H1 (cell line): Measurements from ENCODE around the gene P3R3URF. TPM values are rescaled to one million over a fixed set of nuclear protein-coding genes. Genes with fewer than 3 reads are reported as not detected.

ENCODE experiments used
- CHD1 ChIP-seq: IDR thresholded peaks from 2 replicates; pipeline ENCODE4 v1.6.1; 2012; ENCODE audit warnings: low read depth, low read length, improper control_type of control experiment
- EP300 ChIP-seq, 2 experiments: IDR thresholded peaks; 1 replicate in 1 of 2; 2 replicates in 1 of 2; pipeline ENCODE4 v1.6.1; 2011 to 2012; ENCODE audit warnings: low read depth in 2 of 2, low read length in 2 of 2, mild to moderate bottlenecking in 2 of 2, borderline replicate concordance in 1 of 2, inconsistent platforms in 1 of 2, moderate library complexity in 1 of 2
- KDM1A ChIP-seq: fragments of 200-600, 300-600 bp; sonication (generic); IDR thresholded peaks from 2 replicates; pipeline ENCODE4 v1.7.1; 2016; ENCODE audit warnings: mild to moderate bottlenecking, low read length, borderline replicate concordance
- KDM5A ChIP-seq: fragments of 200-600 bp; IDR thresholded peaks from 2 replicates; pipeline ENCODE4 v1.7.1; 2012; ENCODE audit warnings: mild to moderate bottlenecking, low read length, inconsistent platforms, mixed read lengths
- RNF2 ChIP-seq: fragments of 200-900, 300-1000 bp; sonication (generic); IDR thresholded peaks from 2 replicates; pipeline ENCODE4 v1.7.1; 2016; ENCODE audit warnings: borderline replicate concordance, low read depth, mild to moderate bottlenecking, antibody characterized with exemption, low read length; ENCODE audit not compliant: poor library complexity, severe bottlenecking; ENCODE audit errors: missing control alignments
- SP1 ChIP-seq: IDR thresholded peaks from 2 replicates; pipeline ENCODE4 v1.6.1; 2011; ENCODE audit warnings: low read depth, low read length
- SP2 ChIP-seq: IDR thresholded peaks from 2 replicates; pipeline ENCODE4 v1.6.1; 2012; ENCODE audit warnings: mild to moderate bottlenecking, low read length, inconsistent platforms
- TCF12 ChIP-seq: IDR thresholded peaks from 2 replicates; pipeline ENCODE4 v1.6.1; 2011; ENCODE audit warnings: low read depth, mild to moderate bottlenecking, low read length
- YY1 ChIP-seq: IDR thresholded peaks from 2 replicates; pipeline ENCODE4 v1.6.1; 2011; ENCODE audit warnings: low read depth, mild to moderate bottlenecking, low read length
- polyA plus RNA-seq, 7 experiments: library from polyadenylated mRNA; depleted of rRNA in 3 of 7; stranded (reverse) in 5 of 7; unstranded in 2 of 7; fragments of >200 nt in 5 of 7; fragments of 200-250 nt in 2 of 7; gene quantifications; 1 replicate in 5 of 7; 2 replicates in 1 of 7; 4 replicates in 1 of 7; pipeline versions ENCODE4 v1.2.1 to v1.2.3, GENCODE V29; 2011 to 2013; ENCODE audit warnings: missing spikeins in 2 of 7, mixed read lengths in 2 of 7
- total RNA-seq: library from RNA; stranded (reverse); fragmentation: NEBNext Ultra II Directional; extraction: Animal tissue kit (Norgen Biotek cat#: 25700); gene quantifications from 2 replicates; pipeline ENCODE4 v1.2.1, GENCODE V29; 2021
- TF ChIP-seq, protein P1 (sequence below): fragments of 300-600 bp; sonication (generic); IDR thresholded peaks from 2 replicates; pipeline ENCODE4 v1.7.1; 2012; ENCODE audit warnings: low read length, moderate library complexity, mild to moderate bottlenecking, inconsistent platforms; ENCODE audit not compliant: insufficient replicate concordance

P3R3URF gene
- total and polyA plus RNA-seq, 2 of the 8 experiments (the other 6 are each of a cell fraction or from before 2014, with no cell fraction given), result not detected

DNA sequence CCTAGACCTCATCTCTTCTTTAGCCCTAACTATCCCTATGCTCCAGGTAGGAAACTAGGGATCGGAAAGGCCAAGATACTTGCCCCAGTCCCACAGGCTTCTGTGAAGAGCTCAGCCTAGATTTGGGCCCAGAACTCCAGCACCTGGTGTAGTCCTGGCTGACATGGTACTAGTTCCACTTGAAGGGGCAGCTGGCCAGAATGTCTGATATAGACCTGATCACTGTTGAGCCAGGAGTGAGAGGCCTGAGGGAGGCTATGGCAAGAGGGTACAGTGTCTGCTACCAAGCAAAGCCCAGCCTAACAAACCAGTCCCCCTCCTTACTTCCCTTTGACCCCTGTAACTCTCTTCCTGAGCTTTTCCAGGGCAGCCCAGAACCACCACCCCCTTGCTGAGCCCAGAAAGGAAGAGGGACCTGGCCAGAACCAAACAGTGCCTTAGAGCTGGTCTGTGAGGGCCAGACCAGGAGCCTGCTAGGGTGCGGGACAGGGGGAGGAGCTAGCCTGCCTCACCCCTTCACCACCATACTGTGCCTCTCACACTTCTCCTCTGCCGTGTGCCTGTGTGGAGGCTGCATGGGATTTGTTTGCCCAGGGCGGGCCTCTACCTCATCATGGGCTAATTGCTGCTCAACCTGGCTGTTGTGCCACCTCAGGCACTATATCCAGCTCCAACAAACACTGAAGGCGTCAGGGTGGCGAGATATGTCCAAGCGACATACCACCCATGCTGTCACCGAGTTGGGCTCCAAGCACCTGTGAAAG, 11.0 kb upstream of the P3R3URF start (continued):
- TF ChIP-seq, protein P1, sequence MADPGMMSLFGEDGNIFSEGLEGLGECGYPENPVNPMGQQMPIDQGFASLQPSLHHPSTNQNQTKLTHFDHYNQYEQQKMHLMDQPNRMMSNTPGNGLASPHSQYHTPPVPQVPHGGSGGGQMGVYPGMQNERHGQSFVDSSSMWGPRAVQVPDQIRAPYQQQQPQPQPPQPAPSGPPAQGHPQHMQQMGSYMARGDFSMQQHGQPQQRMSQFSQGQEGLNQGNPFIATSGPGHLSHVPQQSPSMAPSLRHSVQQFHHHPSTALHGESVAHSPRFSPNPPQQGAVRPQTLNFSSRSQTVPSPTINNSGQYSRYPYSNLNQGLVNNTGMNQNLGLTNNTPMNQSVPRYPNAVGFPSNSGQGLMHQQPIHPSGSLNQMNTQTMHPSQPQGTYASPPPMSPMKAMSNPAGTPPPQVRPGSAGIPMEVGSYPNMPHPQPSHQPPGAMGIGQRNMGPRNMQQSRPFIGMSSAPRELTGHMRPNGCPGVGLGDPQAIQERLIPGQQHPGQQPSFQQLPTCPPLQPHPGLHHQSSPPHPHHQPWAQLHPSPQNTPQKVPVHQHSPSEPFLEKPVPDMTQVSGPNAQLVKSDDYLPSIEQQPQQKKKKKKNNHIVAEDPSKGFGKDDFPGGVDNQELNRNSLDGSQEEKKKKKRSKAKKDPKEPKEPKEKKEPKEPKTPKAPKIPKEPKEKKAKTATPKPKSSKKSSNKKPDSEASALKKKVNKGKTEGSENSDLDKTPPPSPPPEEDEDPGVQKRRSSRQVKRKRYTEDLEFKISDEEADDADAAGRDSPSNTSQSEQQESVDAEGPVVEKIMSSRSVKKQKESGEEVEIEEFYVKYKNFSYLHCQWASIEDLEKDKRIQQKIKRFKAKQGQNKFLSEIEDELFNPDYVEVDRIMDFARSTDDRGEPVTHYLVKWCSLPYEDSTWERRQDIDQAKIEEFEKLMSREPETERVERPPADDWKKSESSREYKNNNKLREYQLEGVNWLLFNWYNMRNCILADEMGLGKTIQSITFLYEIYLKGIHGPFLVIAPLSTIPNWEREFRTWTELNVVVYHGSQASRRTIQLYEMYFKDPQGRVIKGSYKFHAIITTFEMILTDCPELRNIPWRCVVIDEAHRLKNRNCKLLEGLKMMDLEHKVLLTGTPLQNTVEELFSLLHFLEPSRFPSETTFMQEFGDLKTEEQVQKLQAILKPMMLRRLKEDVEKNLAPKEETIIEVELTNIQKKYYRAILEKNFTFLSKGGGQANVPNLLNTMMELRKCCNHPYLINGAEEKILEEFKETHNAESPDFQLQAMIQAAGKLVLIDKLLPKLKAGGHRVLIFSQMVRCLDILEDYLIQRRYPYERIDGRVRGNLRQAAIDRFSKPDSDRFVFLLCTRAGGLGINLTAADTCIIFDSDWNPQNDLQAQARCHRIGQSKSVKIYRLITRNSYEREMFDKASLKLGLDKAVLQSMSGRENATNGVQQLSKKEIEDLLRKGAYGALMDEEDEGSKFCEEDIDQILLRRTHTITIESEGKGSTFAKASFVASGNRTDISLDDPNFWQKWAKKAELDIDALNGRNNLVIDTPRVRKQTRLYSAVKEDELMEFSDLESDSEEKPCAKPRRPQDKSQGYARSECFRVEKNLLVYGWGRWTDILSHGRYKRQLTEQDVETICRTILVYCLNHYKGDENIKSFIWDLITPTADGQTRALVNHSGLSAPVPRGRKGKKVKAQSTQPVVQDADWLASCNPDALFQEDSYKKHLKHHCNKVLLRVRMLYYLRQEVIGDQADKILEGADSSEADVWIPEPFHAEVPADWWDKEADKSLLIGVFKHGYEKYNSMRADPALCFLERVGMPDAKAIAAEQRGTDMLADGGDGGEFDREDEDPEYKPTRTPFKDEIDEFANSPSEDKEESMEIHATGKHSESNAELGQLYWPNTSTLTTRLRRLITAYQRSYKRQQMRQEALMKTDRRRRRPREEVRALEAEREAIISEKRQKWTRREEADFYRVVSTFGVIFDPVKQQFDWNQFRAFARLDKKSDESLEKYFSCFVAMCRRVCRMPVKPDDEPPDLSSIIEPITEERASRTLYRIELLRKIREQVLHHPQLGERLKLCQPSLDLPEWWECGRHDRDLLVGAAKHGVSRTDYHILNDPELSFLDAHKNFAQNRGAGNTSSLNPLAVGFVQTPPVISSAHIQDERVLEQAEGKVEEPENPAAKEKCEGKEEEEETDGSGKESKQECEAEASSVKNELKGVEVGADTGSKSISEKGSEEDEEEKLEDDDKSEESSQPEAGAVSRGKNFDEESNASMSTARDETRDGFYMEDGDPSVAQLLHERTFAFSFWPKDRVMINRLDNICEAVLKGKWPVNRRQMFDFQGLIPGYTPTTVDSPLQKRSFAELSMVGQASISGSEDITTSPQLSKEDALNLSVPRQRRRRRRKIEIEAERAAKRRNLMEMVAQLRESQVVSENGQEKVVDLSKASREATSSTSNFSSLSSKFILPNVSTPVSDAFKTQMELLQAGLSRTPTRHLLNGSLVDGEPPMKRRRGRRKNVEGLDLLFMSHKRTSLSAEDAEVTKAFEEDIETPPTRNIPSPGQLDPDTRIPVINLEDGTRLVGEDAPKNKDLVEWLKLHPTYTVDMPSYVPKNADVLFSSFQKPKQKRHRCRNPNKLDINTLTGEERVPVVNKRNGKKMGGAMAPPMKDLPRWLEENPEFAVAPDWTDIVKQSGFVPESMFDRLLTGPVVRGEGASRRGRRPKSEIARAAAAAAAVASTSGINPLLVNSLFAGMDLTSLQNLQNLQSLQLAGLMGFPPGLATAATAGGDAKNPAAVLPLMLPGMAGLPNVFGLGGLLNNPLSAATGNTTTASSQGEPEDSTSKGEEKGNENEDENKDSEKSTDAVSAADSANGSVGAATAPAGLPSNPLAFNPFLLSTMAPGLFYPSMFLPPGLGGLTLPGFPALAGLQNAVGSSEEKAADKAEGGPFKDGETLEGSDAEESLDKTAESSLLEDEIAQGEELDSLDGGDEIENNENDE, result no peak
- TF ChIP-seq TCF12, result no peak
- TF ChIP-seq RNF2, result no peak
- no peak for TF ChIP-seq SP1
- TF ChIP-seq EP300 (IDR thresholded peaks at IDR 0.05; ENCODE audit: borderline replicate concordance in 1 of 2, low read depth in 2 of 2, low read length in 2 of 2), result no peak
- TF ChIP-seq KDM1A, result no peak
- no peak for TF ChIP-seq CHD1
- TF ChIP-seq KDM5A, result no peak
- TF ChIP-seq YY1, result no peak
- TF ChIP-seq SP2, result no peak
